Thyroid gland (tissue), 4 donors: Measurements from ENCODE around the gene GADL1. TPM values are rescaled to one million over a fixed set of nuclear protein-coding genes. Genes with fewer than 3 reads are reported as not detected.

ENCODE experiments used
- DNase-seq, 2 donors: peaks; one replicate each; pipeline ENCODE4 v3.0.0-alpha.2; 2019
- H3K27ac ChIP-seq, 3 donors: fragments of 200-600 bp; sonication (generic); 1 replicate in 2 of 3; 2 replicates in 1 of 3; pipeline ENCODE4 v1.5.1; 2016 to 2019; ENCODE audit warnings: mild to moderate bottlenecking in 1 of 3, moderate library complexity in 1 of 3
- H3K27me3 ChIP-seq: fragments of 200-600 bp; sonication (generic); one replicate; pipeline ENCODE4 v1.5.1; 2019
- H3K36me3 ChIP-seq, 2 donors: fragments of 200-600 bp; sonication (generic); one replicate each; pipeline ENCODE4 v1.5.1; 2016 to 2019
- H3K4me1 ChIP-seq, 2 donors: fragments of 200-600 bp; sonication (generic); one replicate each; pipeline ENCODE4 v1.5.1; 2017 to 2019
- H3K4me3 ChIP-seq, 3 donors: fragments of 200-600 bp; sonication (generic); replicated peaks in 1 of 3; 1 replicate in 2 of 3; 2 replicates in 1 of 3; pipeline ENCODE4 v1.5.1; 2016; ENCODE audit warnings: mild to moderate bottlenecking in 1 of 3
- H3K9me3 ChIP-seq: fragments of 200-600 bp; sonication (generic); one replicate; pipeline ENCODE4 v1.5.1; 2017
- CTCF ChIP-seq, 6 experiments: fragments of 200-600 bp in 3 of 6; fragments of 450-650 bp in 3 of 6; sonication (generic) in 3 of 6; IDR thresholded peaks; one replicate each; pipeline ENCODE4 v1.5.1; 2016 to 2019; ENCODE audit warnings: antibody characterized with exemption in 6 of 6, mild to moderate bottlenecking in 2 of 6, inconsistent platforms in 1 of 6, moderate library complexity in 1 of 6
- POLR2A ChIP-seq, 2 donors: fragments of 450-650 bp; IDR thresholded peaks; one replicate each; pipeline ENCODE4 v1.6.1; 2017; ENCODE audit warnings: antibody characterized with exemption in 2 of 2, mild to moderate bottlenecking in 2 of 2, moderate library complexity in 1 of 2
- WGBS, 2 donors: methylation state at CpG; one replicate each; pipeline ENCODE4 v1.1.5; 2017; 5-methylcytosine and 5-hydroxymethylcytosine counted together
- intact Hi-C: fragments of 100-400 bp; cut with DNase I; formaldehyde crosslinking; loops from one replicate; pipeline ENCODE4 v1.15.1; 2023
- total RNA-seq, 4 donors: library from RNA; depleted of rRNA; stranded (reverse); fragments of >200 nt; gene quantifications; one replicate each; pipeline ENCODE4 v1.2.3, GENCODE V29; 2016

The GADL1 gene
- total RNA-seq, 4 donors from 2014 or later: not detected

GRCh38 chr3:30786365-30786764 is 108.1 kb downstream of the GADL1 start:
- intact Hi-C loops: no loop called here
- Histone ChIP-seq H3K4me3 (no peak overlapping the region), H3K27ac (no peak overlapping the region), H3K36me3 (no peaks in the 10 kb centered on the region), H3K27me3 (no peaks in the 10 kb centered on the region), H3K4me1 (no peaks in the 10 kb centered on the region), H3K9me3 (no peaks in the 10 kb centered on the region)
- no peak for DNase-seq
- TF ChIP-seq CTCF (IDR thresholded peaks at IDR 0.05) (no peak), POLR2A (IDR thresholded peaks at IDR 0.05) (no peak)

DNA sequence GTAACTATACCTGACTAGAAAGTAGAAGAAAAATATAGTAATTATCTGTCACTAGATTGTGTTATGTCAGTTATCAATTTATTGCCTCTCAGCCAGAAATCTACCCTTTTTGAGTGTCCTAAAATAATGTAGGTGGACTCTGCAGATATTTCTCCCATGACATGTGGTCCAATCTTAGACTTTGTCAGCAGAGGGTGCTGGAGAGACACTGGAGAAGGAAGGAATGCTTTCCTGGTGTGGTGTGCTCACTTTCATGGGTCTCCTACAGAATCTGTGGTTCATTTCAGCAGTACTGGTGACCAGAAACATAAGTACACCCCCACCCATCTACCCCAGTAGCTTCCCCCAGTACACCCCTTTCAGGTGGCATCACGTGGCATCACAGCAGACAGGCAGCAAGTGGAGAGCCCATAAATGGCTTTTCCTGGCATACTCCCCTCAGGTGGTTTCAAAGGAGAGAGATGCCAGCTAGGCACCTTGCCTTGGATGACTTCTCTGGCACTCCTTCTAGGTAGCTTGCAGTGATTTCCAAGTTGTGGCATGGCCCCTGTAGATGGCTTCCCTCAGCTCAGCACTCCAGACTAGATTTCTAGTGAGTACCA is 114.7 kb downstream of the GADL1 start:
- no peak overlapping the region for H3K27ac ChIP-seq
- no peaks in the 10 kb centered on the region for H3K4me1 ChIP-seq
- intact Hi-C loops: no loop called here
- H3K9me3 ChIP-seq: no peaks in the 10 kb centered on the region
- no peaks in the 10 kb centered on the region for H3K27me3 ChIP-seq
- no peak overlapping the region for H3K4me3 ChIP-seq
- DNase-seq: no peak
- 64 to 100% methylated on average over 1 of the region's 1 CpG for WGBS, 2 donors
- H3K36me3 ChIP-seq: no peaks in the 10 kb centered on the region
- TF ChIP-seq CTCF (IDR thresholded peaks at IDR 0.05) (peak in 1 of 6 experiments; percentile 23), POLR2A (IDR thresholded peaks at IDR 0.05) (no peak)

GRCh38 chr3:30778933-30779332 is 115.5 kb downstream of the GADL1 start:
- WGBS, 2 donors: 91 to 96% methylated on average over 3 of the region's 3 CpGs
- no peaks in the 10 kb centered on the region for H3K4me1 ChIP-seq

GRCh38 chr3:30777426-30778113 is 116.9 kb downstream of the GADL1 start:
- 91% methylated on average over 5 of the region's 5 CpGs for WGBS, 2 donors
- H3K4me3 ChIP-seq: no peak overlapping the region
- intact Hi-C loops: no loop called here
- H3K36me3 ChIP-seq: no peaks in the 10 kb centered on the region
- no peak for DNase-seq
- H3K27me3 ChIP-seq: no peaks in the 10 kb centered on the region
- TF ChIP-seq POLR2A (IDR thresholded peaks at IDR 0.05) (no peak), CTCF (IDR thresholded peaks at IDR 0.05) (no peak)
- H3K9me3 ChIP-seq: no peaks in the 10 kb centered on the region
- H3K4me1 ChIP-seq: no peaks in the 10 kb centered on the region
- H3K27ac ChIP-seq: no peak overlapping the region

More at GRCh38 chr3:30778933-30779332, 115.5 kb downstream of the GADL1 start:
- intact Hi-C loops: no loop called here
- Histone ChIP-seq H3K27me3 (no peaks in the 10 kb centered on the region), H3K4me3 (no peak overlapping the region), H3K36me3 (no peaks in the 10 kb centered on the region), H3K9me3 (no peaks in the 10 kb centered on the region), H3K27ac (no peak overlapping the region)
- DNase-seq: no peak
- TF ChIP-seq CTCF (IDR thresholded peaks at IDR 0.05) (no peak), POLR2A (IDR thresholded peaks at IDR 0.05) (no peak)

DNA sequence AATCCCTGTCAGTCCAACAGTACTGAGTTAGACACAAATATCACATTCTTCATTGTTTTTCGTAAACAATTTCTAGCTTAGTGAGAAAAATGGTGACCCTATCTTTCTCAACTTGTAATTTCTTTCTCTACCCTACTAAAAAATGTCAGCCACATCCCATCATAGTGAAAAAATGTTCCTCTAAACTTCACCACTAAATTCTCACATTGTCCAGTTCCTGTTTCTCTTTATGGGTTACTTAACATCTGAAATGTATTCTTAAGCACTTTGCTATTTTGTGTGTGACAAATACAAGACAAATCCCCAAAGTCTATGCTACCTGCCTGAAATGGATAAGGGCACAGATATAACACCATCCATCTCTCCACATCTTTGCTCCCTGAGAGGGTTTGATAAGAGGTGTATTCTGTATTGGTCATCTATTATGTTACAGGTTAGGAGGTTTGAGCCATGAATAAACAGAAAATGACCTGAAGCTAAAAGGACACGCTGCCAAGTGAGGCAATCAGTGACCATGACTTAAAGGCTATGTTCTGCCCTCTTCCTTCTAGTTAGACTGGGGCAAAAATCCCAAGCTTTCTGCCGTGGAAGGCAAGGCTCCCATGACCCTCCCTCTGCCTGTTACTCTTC is 118.2 kb downstream of the GADL1 start:
- Histone ChIP-seq H3K4me3 (no peak overlapping the region), H3K9me3 (no peaks in the 10 kb centered on the region), H3K4me1 (no peaks in the 10 kb centered on the region), H3K27ac (no peak overlapping the region), H3K36me3 (no peaks in the 10 kb centered on the region), H3K27me3 (no peaks in the 10 kb centered on the region)
- no peak for DNase-seq
- intact Hi-C loops: no loop called here
- TF ChIP-seq POLR2A (IDR thresholded peaks at IDR 0.05) (no peak), CTCF (IDR thresholded peaks at IDR 0.05) (no peak)
- 73 to 80% methylated on average over 3 of the region's 3 CpGs for WGBS, 2 donors
